ENCODE measurements around the gene ARHGEF16.

DNA sequence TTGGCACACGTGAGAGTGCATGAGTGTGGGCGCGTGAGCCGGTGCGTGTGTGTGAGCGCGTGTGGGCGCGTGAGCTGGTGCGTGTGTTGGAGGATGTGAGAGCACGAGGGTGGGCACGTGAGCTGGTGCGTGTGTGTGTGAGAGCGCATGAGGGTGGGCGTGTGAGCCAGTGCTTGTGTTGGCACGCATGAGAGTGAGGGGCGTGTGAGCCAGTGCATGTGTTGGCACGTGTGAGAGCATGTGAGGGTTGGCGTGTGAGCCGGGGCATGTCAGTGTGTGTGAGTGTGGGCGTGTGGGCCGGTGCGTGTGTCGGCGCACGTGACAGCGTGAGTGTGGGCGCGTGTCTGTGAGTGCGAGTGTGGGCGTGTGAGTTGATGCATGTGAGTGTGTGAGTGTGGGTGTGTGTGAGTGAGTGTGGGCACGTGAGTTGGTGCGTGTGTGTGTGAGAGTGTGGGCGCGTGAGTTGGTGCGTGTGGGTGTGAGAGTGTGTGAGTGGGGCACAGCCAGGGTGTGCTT, 45.7 kb upstream of the ARHGEF16 start:
- TF ChIP-seq, protein P1, sequence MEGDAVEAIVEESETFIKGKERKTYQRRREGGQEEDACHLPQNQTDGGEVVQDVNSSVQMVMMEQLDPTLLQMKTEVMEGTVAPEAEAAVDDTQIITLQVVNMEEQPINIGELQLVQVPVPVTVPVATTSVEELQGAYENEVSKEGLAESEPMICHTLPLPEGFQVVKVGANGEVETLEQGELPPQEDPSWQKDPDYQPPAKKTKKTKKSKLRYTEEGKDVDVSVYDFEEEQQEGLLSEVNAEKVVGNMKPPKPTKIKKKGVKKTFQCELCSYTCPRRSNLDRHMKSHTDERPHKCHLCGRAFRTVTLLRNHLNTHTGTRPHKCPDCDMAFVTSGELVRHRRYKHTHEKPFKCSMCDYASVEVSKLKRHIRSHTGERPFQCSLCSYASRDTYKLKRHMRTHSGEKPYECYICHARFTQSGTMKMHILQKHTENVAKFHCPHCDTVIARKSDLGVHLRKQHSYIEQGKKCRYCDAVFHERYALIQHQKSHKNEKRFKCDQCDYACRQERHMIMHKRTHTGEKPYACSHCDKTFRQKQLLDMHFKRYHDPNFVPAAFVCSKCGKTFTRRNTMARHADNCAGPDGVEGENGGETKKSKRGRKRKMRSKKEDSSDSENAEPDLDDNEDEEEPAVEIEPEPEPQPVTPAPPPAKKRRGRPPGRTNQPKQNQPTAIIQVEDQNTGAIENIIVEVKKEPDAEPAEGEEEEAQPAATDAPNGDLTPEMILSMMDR (IDR thresholded peaks at IDR 0.05; ENCODE audit: insufficient read depth, low read depth, low read length), result no peak
- TF ChIP-seq EZH2 (IDR thresholded peaks at IDR 0.05; ENCODE audit: insufficient read depth, low read length), result no peak
